GM19395 (cell line): ENCODE results near the gene SKIDA1.
"Not testable (repeated sequence)": the region's sequence is repeated elsewhere in the genome, so short reads cannot be mapped to it uniquely, and the experiment has no call there.

Source experiments
- ATAC-seq: cut with Tn5 transposase; IDR thresholded peaks from one replicate; pipeline ENCODE4 v1.9.1; 2021; ENCODE audit warnings: mild to moderate bottlenecking, moderate library complexity; ENCODE audit not compliant: unreplicated experiment

The SKIDA1 gene

DNA sequence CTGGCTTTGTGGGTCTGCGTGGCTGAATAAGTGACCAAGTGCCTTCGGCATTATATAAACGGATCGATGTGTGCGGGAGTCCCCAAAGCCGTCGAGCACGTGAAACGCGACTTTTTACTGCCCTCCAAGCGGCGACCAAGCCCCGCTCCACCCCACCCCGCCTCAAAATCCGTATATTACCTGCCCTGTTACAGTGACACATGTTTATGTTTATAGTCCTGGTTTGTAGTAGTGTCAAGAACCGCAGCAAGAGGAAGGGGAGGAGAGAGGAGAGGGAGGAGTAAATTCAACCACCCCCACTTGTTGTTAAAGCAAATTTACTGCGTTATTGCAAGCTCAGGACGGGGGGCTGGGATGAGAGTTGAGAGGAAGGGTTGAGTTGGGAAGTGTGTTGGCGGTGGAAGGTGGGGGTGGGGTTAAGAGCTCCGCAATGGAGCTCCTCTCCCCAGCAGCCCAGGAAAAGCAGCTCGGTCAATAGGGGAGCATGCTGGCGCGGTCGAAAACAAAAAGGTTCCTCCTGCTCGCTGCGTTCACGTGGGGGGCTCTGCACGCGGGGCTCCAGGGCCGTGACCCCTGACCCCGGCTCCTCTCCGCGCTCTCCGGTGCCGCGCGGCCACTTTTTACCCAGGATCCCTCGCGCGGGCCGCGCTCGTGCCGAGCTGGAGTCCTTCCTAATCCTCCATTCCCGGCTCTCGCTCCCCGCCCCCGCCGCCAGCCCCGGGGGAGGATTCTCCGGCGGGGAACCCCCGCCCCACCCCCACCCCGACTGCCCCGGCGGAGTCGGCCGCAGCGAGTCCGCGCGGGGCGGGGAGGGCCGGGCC lies at the start of gene SKIDA1:
Gene SKIDA1 (minus strand): TSS at position 316 of the 821 bp plus-strand sequence. CDS start 7,860 bp downstream, outside the sequence.
- ATAC-seq = peak; percentile 54

DNA sequence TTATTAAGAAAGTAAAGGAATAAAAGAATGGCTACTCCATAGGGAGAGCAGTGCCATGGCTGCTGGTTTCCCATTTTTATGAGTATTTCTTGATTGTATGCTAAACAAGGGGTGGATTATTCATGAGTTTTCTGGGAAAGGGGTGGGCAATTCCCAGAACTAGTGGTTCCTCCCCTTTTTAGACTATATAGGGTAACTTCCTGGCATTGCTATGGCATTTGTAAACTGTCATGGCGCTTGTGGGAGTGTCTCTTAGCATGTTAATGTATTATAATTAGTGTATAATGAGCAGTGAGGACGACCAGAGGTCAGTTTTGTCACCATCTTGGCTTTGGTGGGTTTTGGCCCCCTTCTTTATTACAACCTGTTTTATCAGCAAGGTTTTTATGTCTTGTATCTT lies 49.0 kb upstream of the SKIDA1 start:
- ATAC-seq = not testable (repeated sequence)

- ATAC-seq = no peak
These were observed 47.1 kb upstream of the SKIDA1 start for GRCh38 chr10:21572578-21572977.

DNA sequence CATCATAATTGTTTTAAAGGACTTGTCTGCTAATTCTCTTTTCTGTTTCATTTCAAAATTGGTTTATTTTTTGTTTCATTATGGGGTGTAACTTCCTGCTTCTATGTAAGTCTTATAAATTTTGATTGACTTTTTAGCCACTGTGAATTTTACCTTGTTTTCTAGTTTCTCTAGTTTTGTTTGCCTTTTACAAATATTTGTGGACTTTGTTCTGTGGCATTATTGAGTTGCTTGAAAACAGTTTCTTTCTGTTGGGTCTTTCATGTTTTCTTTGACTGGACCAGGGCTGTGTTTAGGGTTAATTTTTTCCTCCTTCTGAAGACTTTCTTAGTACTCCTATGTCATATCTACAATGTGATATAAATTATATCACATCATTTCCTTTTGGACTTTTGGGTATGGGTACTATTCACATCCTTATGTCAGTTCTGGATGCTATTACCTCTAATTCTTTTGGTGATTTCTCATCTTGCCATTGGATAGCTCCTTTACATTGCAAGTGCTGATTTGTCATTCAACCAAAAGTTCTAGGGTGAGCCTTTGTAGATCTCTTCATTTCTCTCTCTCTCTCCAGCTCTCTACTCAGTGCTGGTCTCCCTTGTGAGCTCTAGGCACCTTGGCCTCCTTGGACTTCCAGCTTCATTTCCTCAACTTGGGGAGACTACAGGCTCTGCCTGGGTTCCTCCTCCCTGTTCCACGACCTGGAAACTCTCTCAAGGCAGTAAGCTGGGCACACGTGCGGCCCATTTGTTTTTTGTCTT lies 45.5 kb upstream of the SKIDA1 start:
- no peak for ATAC-seq

- not testable (repeated sequence) for ATAC-seq
These were observed 33.5 kb upstream of the SKIDA1 start for GRCh38 chr10:21558984-21559383.

GRCh38 chr10:21556527-21556926 lies 31.0 kb upstream of the SKIDA1 start:
- ATAC-seq = no peak

- no peak for ATAC-seq
These were observed 27.2 kb upstream of the SKIDA1 start for GRCh38 chr10:21552638-21553037.

- no peak for ATAC-seq
These were observed 21.8 kb upstream of the SKIDA1 start for GRCh38 chr10:21547246-21547645.

DNA sequence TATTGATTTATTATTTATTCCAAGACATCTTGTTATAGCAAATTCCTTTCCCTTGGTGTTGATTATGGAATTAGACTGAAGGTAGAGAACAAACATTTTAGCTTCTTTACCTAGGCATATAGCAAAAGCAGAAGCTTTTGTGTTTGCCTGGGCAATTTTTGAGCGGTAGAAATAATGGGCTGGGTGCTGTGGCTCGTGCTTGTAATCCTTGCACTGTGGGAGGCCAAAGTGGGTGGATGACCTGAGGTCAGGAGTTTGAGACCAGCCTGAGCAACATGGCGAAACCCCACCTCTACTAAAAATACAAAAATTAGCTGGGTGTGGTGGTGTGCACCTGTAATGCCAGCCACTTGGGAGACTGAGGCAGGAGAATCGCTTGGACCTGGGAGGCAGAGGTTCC lies 15.2 kb upstream of the SKIDA1 start:
- ATAC-seq = not testable (repeated sequence)

GRCh38 chr10:21536874-21537273 lies 11.4 kb upstream of the SKIDA1 start:
- ATAC-seq = no peak

DNA sequence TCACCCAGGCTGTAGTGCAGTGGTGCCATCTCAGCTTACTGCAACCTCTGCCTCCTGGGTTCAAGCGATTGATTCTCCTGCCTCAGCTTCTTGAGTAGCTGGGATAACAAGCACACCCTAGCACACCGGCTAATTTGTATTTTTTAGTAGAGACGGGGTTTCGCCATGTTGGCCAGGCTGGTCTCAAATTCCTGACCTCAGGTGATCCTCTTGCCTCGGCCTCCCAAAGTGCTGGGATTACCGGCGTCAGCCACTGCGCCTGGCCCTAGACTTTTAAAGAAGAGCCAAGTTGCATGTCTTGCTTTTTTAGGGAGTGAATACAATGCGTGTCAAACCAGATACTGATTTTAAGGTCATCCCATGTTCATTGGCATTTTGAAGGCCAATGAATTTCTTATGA lies 10.5 kb upstream of the SKIDA1 start:
- ATAC-seq = not testable (repeated sequence)

GRCh38 chr10:21535494-21535965 lies 10.0 kb upstream of the SKIDA1 start:
- no peak for ATAC-seq

- peak; percentile 28 for ATAC-seq
These were observed 9.4 kb upstream of the SKIDA1 start for GRCh38 chr10:21534604-21535493.

- ATAC-seq = no peak
These were observed 8.8 kb upstream of the SKIDA1 start for GRCh38 chr10:21534280-21534586.

GRCh38 chr10:21533467-21534279 lies 8.2 kb upstream of the SKIDA1 start, which contains the start of gene MLLT10:
Gene MLLT10, plus strand, starts transcription at chr10:21534232. Its CDS starts 413 bp downstream, at chr10:21534645.
- peak; percentile 81 for ATAC-seq

- ATAC-seq = no peak
These were observed 7.4 kb upstream of the SKIDA1 start for GRCh38 chr10:21532694-21533466.

DNA sequence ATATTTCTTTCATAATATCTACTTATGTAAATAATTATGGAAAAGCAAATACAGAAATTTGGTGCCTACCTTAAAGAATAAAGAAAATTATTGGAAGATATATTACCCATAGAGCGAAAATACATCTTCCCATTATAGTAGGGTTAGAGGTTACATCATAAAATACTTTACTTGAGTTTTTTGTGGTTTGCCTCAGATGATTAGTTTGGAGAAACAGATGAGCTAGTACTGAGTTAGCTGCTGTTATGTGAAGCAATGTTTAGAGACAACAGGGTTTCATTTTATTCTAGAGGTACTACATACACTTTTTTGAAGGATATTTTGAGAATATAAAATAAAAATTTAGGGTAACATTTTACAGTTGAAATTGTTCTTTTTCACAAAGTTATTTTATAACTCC lies 5.7 kb upstream of the SKIDA1 start:
- ATAC-seq = no peak

GRCh38 chr10:21530641-21531040 lies 5.2 kb upstream of the SKIDA1 start:
- no peak for ATAC-seq

- no peak for ATAC-seq
These were observed 4.7 kb upstream of the SKIDA1 start for GRCh38 chr10:21530168-21530567.
